HG03196 (cell line): ENCODE data around the gene CPD.
A peak's percentile ranks its signal among the peaks of the same experiment; 100 is the strongest.

ENCODE experiments used
- ATAC-seq: cut with Tn5 transposase; IDR thresholded peaks from one replicate; pipeline ENCODE4 v1.9.1; 2021; ENCODE audit not compliant: unreplicated experiment

The CPD gene

DNA sequence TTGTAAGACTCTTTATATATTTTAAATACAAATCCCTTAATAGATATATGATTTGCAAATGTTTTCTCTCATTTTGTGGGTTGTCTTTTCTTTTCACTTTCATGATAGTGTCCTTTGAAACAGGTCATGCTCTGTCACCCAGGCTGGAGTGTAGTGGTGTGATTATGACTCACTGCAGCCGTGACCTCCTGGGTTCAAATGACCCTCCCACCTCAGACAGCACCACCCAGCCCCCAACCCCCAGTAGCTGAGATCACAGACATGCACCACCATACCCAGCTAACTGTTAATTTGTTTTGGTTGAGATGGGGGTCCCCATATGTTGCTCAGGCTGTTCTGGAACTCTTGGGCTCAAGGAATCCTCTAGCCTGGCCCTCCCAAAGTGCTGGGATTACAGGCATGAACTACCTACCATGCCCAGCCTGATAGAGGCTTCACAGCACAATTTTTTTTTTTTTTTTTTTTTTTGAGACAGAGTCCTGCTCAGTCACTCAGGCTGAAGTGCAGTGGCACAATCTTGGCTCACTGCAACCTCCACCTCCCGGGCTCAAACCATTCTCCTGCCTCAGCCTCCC lies 26.4 kb upstream of the CPD start:
- ATAC-seq: no peak

DNA sequence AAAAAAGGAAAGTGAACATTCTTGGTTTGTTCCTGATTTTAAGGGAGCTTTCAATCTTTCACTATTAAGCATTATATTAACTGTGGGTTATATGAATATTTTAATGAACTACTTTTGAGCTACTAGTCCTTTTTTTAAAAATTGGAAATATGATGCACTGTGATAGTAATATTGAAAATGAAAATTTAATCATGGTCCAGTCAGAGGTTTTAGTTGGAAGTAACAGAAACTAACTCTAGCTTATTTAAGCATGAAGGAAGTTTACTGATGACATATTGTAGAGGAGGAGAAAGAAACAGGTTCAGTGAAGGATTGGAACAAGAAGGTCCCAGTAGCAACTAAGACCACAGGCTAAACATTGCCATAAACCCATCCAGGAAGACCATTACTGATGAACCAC lies 24.0 kb upstream of the CPD start:
- no peak for ATAC-seq

DNA sequence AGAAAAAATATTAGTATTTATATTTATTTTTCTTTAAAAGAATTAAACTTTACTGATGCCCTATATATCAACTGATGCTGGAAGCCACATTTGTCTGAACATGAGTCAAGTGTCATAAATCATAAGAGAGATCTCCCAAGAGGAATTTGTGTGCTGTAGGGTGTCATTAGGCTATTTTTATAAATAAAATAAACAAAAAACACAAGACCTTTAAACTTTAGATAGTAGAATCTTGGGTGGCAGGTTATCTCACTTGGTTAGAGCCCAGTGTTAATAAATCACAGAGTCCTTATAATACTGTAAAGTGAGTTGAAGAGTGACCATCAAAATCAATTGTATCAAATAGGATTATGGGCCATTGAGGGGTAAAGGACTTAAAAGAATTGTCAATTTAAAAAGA lies 21.3 kb upstream of the CPD start:
- no peak for ATAC-seq

DNA sequence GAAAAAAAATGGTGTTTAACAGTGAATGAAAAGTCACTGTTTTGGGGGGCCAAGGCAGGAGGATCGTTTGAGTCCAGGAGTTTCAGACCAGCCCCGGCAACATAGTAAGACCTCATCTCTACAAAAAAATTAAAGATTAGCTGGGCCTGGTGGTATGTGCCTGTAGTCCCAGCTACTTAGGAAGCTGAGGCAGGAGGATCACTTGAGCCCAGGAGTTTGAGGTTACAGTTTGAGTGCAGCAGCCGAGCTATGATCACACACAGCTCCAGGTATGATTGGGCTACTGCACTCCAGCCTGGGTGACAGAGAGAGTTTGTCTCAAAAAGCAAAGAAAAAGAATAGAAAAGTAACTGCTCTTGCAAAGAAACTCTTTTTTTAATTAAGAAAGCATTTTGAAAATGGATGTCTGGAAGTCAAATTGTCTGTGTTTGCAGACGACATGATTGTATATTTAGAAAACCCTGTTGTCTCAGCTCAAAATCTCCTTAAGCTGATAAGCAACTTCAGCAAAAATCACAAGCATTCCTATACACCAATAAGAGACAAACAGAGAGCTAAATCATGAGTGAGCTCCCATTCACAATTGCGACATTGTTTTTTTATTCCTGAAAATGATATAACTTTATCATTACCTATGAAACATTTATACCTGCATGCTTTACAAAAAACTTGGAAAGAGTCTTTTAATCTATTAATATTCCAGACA lies 20.5 kb upstream of the CPD start:
- no peak for ATAC-seq

DNA sequence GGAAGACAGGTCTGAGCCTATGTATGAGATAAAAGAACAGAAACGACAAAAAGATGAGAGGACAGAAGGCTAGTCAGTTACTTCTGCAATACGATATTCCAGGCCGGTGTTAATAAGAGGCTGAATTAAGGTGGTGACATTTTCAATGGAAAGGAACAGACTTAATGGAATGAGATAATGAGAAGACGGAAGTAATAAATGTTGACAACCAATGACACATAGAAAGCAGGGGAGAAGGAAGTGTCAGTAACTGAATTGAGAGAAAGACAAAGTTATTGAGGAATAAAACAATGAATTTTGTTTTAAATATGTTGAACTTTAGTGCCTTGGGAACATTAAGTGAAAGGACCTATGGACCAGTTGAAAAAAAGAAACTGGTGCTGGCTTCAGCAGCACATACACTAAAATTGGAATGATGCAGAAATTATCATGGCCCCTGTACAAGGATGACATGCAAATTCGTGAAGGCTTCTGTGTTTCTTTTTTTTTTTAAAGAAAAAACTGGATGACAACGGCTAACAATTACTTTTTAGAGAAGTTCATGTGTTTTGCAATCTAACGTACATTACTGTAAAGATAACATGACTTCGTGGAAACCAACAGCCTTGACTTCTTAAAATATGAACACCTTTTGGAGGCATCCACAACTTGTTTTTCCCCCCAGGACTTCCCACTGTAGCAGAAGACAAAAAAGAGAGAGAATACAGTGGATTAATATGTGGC lies 18.5 kb upstream of the CPD start:
- ATAC-seq: no peak

DNA sequence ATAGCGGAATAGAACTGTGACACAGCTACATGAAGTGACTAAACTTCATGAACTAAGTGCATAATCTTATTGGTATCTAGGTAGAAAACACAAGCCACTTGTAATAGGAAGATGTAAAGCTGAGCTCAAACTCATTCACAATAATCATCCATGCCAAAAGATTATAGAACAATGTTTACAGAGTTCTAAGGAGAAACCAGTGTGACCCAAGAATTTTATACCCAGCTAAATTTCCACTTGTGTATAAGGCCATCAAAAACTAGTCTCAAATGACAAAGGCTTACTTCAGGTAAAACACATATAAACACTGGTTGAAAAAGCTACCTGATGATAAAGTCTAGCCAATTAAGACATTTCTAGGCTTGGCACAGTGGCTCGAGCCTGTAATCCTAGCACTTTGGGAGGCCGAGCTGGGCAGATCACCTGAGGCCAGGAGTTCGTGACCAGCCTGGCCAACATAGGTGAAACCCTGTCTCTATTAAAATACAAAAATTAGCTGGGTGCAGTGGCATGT lies 16.9 kb upstream of the CPD start:
- no peak for ATAC-seq

DNA sequence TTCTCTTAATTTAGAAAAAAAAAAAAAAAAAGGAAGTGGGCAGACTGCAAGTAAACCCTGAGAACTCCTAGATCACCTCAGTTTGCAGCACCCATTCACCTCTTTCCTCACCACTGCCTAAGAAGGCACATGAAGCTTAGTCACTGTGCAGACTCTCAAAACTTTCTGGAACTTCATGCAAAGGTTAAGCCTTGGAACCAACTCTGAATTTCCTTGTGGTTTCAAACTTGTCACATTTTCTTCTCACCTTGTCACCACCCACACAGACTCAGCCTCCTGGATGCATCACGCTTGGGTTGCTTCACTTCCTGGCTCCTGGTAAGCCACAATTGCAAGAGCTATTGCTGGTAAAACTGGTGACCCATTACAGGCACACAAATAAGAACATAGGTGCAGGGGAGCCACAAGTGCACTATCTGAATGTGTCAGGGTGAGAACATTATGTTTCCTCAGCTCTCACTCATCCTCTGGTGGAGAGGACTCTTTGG lies 15.0 kb upstream of the CPD start:
- peak; percentile 87 for ATAC-seq

DNA sequence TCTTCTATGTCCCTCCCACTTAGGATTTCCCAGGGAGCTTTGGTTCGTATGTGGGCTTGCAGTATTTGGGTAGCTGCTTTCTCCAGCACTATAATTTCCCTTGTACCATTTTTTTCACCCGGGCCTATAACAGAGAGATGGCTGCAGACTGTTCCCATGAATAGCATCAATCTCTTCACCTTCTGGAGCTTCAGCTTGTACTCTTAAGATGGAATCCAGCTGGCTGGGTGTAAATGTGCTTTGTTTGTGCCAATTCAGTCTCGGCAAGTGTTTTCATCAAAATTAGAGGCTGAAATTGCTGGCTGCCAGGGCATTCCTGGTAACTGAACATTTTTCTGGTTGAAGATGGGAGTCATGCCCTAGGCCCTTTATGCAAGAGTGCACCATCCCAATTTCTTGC lies 12.2 kb upstream of the CPD start:
- no peak for ATAC-seq

DNA sequence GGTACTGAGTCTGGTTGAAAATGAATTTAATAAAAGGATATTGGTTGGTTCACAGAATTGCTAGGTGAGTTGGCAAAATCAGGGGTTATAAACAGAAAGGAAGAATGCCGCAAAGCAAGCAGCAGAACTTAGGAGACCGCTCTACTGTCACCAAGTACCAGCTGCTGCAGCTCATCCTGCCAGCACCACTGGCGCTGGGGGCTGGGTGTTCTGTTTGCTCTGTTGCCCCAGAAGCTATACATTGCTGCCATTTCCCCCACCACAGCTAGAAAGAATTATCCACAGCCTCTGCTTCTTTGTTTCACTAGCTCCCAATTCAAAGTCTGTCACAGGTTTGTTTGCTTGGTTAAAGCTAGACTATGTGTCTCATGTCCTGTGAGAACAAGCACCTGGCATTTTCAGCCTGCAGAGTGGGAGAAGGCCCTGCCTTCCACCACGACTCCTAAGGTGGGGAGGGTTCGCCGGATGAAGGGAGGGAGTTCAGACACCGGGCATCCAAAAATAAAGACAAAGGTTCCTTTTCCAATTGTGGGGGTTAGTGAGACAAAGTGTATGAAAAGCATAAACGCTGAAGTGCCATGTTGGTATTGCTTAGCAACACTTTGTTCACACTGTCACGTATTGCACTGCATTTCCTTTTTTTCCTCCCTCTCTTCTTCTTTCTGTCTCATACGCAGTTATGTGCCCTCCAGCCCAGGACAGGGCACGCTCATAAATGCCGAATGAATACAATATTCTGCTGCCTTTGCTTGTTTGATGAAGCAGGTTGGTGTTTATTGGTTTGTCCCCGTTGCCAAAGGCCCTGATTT lies 9.6 kb upstream of the CPD start:
- no peak for ATAC-seq

DNA sequence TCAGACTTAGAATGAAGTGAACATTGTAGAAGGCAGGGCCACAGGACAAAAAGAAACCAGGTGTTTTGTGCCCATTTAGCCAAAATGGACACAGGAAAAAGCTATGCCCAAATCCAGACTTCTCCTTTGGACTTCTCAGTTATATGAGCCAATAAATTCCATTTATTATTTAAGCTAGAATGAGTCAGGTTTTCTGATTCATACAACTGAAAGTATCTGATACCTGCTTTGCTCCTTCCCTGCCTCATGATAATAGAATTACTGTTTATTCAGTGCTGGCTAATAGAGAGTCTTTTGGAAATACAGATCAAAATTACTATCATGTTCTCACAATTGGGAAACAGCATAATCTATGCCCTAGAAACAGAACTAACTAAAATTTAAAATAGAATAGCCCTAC lies 8.7 kb upstream of the CPD start:
- no peak for ATAC-seq

DNA sequence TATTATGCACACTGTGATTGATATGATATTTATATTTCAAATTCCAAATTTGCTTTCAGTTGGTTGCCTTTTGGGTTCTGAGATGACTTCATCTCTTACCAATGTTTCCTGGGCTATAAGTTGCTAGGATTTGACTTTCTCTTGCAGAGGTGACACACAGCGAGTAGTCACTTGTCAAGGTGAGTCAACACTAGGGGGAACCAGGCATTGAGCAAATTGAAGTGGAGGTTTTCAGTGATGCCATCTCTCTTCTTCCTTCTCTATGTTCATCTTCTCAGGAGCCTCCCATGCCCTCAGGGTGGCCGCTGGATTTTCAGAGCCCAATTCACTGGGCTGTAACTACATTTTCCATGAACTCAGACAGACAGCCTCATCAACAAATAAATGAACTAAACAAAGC lies 6.0 kb upstream of the CPD start:
- no peak for ATAC-seq

DNA sequence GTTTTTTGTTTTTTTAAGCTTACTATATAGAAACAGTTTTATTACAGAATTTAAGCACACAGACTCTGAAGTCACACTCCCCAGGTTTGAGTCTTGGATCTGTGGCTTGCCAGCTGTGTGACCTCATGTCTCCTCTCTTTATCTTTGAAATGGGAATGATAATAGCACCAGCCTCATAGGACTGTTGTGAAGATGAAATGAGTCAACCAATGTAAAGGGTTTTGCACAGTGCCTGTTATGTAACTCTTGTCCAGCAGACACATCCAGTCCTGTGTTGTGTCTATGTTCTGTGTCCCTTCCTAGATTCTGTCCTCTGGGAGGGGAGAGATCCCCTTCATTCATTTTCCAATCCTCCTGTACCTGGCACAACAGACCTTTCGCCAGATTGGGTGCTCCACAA lies 3.1 kb upstream of the CPD start:
- ATAC-seq: no peak

DNA sequence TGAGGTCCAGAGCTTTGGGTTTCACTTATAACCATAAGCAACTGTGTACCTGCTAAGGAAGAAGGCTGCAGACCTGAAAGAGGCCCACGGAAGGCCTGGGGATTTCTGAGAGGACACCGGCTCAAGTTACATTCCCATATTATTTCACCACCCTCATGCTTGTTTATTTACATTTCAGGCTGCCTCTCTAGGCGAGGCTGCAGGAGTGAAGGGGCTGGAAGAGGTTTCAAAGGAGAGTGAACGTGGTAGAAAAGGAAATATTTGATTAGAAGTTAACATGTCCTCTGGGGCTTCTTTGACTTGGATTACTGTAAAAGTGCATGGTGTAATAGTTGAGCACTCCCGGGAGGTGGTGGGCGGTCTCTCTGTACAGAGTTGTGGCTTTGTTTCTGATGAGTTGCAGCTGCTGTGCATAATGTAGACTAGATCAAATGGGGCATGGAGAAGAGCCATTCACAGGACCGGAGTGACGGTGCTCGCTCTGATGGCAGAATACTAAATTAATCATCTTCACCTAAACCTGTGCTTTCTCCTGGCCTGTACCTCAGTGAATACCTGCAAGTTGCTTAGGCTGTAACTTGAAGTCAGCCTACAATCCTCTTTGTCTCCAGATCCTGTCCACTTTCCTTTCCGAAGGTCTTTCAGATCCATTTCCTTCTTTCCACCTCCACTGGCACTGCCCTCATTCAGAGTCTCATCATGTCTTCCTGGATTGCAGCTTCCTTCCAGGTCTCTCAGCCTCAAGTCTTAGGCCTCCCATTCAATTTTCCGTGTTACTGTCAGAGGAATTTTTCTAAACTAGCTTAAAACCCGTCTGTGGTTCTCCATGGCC lies 1.9 kb upstream of the CPD start:
- ATAC-seq: no peak

DNA sequence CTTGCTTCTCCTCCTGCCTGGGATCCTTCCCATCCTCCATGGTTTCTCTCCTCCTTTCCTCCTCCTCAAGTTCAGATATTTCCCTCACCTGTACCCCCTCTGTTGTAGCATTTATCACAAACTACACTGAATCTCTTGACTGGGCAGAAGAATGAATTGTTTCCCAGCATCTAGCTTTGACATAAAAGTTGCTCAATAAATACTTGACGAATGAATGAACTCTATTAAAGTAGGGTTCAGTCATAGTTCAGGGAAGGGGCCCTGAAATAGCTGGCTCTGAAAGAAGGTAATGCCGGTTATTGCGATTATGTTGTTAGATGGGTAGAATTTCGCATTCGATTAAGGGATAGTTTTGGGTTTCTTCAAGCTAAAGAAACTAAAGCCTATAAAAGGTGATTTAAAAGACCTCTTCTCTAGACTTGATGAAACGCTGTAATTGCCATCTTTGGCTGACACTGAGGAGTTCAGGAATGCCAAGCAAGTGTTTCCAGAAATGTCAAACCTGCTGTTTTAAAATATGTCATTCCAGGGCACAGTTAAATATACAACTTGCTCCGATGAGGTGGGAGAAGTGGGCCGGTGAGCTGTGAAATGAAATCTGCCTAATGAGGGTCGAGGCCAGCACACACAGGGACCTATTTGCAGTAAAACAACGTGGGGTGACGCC lies 1.0 kb upstream of the CPD start:
- ATAC-seq: no peak

DNA sequence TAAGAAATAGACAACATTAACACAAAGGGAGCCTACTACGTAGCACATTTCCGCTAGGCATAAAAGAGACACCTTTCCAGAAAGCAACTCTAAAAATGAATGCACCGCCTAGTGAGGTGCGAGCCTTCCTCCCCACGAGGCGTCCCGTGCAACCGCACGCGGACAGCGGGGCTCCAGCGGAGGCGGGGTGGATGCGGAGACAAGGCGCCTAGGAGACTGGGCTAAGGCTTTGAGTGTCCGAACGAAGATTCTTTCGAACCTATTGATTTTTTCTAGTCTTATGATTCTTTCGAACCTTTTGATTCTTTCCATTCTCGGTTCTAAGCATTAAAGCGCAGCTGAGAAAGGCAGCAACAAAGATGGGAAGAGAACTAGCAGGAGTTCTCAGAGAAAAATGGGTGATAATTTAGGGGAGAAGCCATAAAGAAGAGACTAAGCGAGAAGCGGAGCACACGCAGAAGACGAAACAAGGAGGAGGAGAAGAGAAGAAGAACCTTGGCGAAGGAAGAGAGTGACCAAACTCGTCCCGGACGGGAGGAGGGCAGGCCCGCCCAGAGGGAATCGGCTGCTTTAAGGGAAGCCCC lies 394 bp upstream of the CPD start:
- no peak for ATAC-seq

DNA sequence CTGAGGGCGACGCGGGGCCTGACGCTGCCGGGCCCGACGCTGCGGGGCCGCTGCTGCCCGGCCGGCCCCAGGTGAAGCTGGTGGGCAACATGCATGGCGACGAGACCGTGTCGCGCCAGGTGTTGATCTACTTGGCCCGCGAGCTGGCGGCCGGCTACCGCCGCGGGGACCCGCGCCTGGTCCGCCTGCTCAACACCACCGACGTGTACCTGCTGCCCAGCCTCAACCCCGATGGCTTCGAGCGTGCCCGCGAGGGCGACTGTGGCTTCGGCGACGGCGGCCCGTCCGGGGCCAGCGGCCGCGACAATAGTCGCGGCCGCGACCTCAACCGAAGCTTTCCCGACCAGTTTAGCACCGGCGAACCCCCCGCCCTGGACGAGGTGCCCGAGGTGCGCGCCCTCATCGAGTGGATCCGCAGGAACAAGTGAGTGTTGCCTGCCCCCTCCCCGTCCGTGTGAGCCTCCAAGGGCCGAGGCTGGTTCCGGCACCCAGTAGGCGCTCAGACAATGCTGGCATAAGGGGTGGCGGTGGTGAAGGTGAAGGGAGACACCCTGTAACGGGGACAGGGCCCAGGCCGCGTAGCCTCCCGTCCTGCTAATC lies 676 bp downstream of the CPD start:
- ATAC-seq: peak; percentile 14

DNA sequence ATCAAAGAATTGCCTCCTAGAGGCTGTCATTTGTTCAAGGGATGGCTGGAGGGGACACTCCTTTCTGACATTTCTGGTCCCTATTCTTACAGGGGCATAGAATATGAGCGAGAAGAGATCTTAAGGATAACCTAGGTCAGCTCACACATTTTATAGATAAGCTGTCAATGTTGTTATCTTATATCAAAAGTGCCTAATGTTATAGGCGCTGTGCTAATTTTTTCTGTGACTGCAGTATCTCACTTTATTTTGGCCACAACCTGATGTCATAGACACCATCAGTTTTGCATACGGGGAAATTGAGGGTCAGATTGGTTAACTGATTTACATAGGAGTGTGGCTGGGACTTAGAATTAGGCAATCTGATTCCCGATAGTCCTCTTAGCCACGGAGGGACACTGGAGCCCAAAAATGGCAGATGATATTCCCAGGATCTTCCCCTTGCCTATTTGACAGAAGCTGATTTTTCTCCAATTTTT lies 1.2 kb downstream of the CPD start:
- no peak for ATAC-seq

DNA sequence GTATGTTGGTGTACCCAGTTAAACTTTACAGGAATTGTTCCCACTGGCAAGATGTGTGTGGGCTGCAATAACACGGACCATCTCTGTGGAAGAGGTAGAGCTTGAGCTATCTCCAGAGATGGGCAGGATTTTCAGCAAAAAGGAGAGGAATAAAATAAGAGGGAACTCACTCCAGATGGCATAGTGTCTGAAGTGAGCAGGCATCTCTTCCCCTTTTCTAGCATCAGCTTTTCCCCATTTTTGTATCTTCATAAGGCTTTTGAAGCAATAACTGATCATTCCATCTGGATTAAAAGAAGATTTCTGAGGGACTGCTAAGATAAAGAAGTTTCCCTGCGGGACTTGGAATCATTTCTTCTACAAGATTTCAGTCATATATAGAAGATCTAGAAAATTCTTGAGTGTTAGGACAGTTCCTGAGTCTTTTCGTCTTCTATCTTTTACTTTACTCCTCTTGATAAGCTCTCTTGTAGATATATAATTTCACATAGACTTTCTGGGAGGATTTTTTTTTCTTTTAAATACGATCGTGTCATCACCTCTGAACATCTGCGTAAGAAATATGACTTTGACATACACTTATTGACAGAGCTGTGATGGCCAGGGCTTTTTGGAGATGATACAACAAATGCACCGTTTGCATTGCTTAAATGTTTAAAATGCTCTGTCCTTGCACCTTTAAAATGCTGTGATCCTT lies 2.1 kb downstream of the CPD start:
- no peak for ATAC-seq

DNA sequence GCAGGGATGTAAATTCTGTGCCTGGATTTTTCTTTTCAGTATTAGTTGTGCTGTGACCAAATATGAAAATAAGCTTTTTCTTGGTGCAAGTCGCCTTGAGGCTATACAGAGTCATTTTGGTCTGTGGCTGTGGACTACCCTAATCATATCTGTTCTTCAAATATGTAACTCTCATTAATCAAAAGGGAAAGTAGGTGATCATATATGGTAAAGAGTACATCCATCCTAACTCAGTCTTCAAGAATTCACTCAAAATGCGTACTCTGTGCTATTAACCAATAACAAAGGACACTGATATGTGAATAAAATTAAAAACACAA lies 2.6 kb downstream of the CPD start:
- ATAC-seq: no peak
